NCI-H1930 (cell line): ENCODE measurements around the gene ANXA7.
A peak's percentile ranks its signal among the peaks of the same experiment; 100 is the strongest.

ENCODE experiments used
- DNase-seq, 2 experiments: peaks; one replicate each; lab custom pipeline; 2025; lab: John Stamatoyannopoulos, UW

Gene ANXA7

DNA sequence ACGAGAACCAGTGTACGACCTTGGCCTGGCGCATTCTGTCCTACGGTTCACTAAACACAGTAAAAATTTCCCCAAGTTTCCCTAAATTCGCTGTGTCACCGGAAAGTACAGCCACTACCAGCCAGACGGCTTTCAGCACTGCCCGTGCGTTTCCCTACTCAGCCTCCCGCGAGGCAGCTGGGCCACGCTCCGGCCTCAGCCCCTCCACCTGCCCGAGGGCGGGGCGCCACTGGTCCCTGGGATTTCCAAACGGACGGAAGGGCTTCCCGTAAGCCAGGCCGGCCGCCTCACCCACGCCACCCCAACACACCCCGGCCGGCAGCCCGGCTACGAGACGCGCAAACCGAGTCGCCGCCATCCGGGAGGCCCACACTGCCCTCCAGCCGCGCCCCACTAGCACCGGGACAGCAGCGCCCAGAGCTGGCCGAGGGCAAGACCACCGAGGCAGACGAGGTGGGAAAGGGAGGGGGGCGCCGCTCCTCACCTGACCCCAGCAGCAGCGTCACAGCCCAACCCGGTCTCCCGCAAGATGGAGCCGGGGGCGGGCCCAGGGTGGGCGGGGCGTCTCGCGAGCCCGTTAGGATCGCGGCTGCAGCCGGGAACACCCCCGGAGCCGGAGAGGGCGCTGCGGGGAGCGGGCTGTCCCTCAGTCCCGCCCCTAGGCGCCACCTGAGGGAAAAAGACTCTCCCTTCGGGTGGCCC is at the start of gene ANXA7:
Gene ANXA7 (minus strand): TSS at position 531 of the 702 bp plus-strand sequence. CDS start 13,202 bp downstream, outside the sequence.
- peak; percentile 77 to 84 for DNase-seq

DNA sequence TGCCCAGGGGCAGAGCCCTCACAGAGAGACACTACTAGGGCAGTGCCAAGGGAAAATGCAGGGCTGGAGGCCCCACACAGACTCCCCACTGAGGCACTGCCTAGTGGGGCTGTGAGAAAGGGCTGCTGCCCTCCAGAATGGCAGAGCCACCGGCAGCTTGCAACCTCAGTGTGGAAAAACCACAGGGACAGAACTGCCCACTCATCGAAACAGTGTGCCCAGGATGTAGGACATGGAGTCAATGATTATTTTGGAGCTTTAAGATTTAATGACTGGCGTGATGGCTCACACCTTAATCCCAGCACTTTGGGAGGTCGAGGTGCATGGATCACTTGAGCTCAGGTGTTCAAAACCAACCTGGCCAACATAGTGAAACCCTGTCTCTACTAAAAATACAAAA is 47.0 kb upstream of the ANXA7 start:
- DNase-seq, result no peak

DNA sequence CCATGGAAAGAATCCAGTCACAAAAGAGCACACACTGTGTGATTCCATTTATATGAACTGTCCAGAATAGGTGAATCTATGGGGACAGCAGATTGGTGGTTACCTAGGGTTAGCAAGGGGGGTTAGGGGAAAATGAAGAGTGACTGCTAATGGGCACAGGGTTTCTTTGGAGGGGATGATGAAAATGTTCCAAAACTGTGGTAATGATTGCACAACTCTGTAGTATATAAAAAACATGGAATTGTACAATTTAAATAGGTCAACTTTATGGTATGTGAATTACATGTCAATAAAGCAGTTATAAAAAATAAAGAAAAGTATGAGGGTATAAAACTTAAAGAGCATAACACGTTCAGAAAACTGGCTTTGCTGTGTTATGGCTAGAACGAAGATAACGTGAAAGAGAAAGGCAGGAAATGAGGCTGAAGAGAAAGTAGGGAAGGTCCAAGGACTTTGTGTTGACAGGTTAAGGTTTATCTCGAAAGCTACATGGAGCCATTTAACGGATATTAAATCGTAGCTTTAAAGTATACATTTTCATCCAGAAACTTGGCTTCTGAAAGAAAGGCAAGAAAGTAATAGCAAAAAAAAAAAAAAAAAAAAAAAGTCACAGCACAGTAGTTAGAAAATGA is 45.9 kb upstream of the ANXA7 start:
- no peak for DNase-seq

DNA sequence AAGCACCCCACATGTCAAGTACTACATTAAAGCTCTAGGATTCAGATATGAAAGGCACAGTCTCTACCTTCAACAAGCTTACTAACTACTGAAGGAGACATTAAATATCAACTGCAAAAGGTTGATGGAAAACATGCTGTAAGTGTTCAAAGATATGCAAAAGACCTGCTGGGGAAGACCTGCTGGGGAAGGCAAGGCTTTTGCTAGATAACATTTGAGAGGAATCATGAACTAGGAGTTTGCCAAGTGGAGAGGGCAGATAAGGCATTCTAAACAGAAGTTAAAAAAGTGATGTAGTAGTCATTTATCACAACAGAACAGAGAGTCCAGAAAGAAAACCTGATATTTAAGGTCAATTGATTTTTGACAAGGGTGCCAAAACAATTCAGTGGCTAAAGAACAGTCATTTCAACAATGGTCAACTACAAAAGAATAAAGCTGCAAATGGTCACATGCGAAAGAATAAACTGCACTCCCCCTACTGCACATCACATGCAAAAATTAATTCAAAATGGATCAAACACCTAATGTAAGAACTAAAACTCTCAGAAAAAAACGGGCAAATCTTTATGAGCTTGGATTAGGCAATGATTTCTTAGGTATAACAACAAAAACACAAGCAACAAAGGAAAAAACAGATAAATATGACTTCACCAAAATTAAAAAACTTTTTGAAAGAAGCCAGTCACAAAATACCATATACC is 42.5 kb upstream of the ANXA7 start:
- DNase-seq, result no peak

DNA sequence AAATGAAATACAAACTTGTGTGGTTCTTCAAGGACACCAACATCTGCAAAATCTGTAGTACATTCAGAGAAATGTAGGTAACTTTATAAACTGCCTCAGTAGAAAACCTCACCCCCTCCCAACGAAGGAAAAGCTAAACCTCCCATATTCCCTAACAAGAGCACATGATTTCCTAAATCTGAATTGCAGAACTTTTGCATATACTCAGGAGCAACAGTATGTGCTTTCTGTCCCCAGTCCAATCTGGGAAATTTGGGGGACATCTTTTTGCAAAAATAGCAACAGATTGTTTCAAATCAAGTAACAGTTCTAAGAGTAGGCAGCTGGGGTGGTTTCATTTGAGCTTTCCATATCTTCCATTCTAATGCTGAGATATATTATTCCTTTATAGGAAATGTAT is 35.3 kb upstream of the ANXA7 start:
- DNase-seq, result no peak

DNA sequence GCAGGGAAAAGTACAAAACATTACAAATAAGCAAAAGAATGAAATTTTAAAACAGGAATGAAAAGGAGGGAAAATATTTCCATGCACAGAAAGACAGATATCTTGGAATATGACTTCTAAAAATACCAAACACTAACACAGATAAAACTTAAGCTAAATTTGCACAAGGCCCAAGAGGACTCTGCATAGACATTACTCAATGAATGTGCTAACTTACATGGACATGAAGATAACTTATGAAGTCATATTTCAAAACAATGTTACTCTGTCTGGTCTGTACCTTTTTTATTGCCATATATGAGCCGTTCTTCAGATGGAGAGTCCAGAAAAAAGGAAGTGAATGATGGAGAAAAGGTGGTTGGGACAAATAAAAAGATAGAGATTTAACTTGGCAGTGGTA is 34.5 kb upstream of the ANXA7 start:
- DNase-seq, result no peak

DNA sequence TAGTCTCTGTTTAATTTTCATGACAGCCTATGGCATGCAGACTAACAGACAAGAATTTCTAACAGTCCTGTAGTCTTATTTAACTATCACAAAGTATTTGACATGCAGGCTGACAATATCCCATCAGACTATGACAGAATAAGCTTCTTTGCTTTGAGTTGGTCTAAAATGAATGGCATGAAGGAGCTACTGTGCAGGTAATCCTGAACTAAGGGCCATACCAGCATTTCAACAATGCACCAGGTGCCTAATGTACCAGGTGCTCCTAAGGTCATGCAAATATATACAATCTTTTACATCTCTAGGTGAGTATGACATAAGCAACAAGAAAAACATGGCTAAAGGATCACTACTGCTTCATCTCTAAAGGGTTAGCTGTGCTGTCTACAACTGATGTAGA is 33.1 kb upstream of the ANXA7 start:
- no peak for DNase-seq

DNA sequence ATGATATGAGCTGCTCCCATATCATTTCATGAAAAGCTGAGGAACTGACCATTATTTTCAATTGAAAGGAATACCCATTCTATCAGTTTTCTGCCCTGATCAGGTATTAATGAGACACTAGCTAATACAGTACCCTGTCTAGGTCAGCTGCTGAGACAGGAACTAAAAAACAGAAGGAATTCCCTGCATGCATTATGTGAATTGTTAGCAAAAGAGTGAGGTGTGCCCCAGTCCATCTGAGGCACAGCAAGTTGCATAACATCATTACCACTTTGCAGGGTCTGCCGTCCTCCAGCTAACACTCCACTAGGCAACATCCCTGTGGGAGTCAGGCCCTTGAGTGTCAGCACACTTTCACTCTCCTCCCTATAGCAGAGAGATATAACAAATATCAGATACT is 30.6 kb upstream of the ANXA7 start:
- no peak for DNase-seq

DNA sequence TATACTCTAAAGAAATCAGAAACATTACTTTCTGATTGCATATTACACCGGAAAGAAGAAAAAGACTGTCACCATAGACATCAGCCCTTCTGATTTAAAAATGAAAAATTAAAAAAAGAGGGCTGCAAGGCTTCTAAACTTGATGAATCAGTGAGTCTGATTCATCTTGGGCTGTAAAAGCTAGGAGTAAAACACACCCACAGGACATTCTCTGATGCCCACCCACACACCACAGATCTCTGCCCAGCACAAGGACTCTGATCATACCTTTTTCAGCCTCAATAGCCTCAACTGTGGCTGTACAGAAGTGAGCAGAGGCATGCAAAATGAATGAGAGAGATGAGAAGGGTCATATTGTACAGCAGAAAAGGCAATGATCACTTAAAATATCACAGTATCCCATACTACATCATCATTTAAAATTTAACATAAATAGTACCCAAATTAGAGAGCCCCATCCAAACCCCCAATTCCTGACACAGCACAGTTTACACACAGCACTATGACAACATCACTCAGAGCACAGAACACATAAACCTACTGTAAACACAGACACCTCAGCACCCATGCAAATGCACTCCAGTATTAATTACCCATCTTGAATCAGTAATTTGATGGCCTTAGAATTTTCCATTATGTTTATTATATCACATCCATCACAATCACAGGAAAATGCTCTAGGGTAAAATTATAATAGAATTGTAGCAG is 25.9 kb upstream of the ANXA7 start:
- DNase-seq, result no peak

DNA sequence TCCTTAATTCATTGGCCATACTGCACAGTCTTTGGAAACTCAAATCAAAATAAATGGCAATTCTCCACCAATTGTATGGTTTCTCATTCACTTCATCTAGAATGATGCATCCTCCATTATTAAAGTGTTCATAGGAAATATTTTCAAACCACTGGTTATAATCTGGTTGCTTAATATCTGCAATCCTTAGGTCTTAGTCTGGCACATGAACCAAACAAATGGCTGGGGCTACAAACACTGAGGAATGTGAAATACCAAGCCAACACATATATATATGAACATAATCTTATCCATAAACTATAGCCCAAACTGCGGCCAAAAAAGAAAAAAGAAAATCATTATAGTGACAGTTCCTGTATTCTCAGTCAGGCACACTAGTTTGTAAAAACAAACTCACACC is 25.2 kb upstream of the ANXA7 start:
- DNase-seq, result no peak

DNA sequence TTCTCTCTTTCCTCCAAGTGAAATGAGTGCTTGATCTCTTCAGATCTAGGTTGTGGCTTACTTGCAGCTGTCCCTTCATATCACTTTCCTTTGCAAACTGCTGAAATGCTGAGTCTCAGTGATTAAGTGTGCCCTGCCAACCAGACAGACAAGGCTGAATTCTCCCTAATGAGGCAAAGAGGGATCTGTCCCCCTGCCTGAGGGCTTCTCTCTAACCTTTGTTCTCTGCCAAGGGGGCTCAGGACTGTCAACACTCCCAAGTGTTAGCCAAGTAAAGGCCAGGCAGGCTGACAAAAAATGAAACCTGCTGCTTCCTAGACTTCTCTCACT is 19.6 kb upstream of the ANXA7 start, which contains the start of gene MSS51:
Gene MSS51 (minus strand): TSS at position 24 of the 330 bp plus-strand sequence. CDS start 5,277 bp downstream, outside the sequence.
- DNase-seq, result no peak

DNA sequence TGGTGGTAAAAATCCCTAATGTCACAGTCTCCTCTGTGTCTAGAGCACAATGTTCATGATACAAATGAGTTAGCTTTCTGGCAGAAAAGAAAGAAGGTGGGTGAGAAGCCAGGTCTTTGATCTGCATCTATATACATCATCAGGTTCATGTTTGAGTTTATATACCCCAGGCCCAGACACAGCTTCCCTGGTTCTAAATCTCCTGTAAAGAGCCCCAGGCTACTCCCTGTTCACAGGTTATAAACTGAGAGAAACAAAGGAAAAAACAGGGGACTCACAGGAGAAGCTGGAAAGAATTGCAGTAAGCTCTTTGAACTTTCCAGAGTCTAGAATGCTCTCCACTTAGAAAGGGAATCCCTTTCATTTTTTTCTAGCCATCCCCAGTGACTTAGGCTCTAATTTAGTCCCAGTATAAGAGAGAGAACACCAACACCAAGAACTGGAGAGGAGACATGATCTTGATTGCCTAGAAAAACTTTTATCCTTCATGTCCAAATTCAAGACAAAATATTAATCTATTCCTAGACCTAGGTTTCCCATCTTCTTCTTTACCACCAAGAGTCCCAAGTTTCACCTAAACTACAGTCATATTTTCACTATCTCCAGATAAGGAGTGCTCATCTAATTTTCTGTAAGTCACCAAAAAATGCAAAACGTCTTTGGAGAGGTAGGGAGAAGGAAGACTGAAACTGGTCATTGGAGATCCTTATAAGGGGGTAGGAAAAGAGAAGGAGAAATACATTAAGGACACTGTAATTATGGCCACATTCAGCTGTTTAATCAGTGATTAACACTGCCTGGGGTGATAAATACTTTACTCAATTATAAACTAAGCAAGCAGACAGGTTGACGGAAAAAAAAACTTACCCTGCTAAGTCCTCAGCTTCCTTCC is 19.0 kb upstream of the ANXA7 start:
- no peak for DNase-seq

DNA sequence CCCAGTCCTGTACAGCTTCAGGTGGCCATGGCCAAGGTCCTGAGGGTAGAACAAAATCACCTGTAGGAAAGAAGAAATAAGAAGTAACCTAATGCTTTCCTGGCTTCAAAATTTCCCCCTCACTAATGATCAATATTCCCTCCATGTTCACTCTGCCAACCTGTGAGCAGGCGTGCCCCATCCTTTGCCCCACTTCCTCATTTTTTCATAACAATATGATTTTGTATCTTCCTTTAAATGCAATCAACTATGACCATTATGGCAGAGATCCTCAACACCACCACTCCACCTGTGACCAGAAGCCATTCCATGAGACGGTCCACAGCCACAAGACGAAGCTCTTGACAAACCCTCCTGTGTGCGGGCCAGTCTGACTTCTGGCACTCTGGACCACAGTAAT is 12.5 kb upstream of the ANXA7 start:
- no peak for DNase-seq

DNA sequence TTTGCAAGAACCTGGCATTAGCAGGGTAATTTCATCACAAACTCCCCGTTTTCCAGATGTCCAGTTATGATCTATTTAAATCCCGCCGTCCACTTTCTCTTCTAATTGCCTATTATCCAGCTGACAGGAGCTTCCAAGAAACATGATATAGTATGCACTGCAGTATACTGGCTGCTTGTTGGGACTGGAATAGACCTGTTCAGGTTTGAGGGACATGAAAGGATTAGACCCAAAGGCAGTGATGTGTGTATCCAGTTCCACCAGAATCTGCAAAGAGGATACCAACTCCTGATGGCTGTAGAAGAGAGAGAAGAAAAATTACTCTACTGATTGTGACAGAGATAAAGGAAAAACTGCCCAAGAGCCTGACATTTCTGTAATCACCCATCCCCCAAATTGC is 10.6 kb upstream of the ANXA7 start:
- DNase-seq, result no peak

DNA sequence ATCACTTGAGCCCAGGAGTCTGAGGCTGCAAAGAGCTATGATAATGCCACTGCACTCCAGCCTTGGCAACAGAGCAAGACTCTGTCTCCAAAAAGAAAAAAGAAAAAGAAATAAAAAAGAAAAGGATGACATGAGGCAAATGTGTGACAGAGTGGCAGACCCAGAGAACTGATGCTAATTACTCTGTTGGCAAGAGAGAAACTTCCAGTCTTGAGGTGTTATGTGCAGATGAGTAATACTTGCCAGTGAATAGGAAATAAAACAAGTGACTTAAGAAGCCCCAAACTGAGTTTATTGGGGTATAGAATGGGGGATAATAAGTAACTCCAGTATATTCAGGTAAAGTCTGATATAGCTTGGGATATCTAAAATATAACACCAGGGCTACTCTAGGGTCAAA is 9.5 kb upstream of the ANXA7 start:
- DNase-seq, result no peak

DNA sequence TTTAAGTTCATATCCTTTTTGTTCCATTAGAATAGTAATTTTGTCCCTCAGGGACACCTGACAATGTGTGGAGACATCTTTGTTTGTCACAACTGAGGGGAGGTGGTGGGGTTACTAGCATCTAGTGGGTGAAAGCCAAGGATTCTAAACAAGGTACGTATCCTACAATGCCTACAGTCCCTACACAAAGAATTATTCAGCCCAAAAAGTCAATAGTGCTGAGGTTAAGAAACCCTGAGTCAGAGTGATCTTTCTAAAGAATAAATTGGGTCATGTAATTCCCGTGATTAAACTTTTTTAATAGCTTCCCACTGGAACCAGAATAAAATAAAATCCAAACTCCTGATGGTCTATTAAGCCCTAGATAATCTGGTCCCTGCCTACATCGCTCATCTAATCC is 2.7 kb upstream of the ANXA7 start:
- DNase-seq, result no peak

DNA sequence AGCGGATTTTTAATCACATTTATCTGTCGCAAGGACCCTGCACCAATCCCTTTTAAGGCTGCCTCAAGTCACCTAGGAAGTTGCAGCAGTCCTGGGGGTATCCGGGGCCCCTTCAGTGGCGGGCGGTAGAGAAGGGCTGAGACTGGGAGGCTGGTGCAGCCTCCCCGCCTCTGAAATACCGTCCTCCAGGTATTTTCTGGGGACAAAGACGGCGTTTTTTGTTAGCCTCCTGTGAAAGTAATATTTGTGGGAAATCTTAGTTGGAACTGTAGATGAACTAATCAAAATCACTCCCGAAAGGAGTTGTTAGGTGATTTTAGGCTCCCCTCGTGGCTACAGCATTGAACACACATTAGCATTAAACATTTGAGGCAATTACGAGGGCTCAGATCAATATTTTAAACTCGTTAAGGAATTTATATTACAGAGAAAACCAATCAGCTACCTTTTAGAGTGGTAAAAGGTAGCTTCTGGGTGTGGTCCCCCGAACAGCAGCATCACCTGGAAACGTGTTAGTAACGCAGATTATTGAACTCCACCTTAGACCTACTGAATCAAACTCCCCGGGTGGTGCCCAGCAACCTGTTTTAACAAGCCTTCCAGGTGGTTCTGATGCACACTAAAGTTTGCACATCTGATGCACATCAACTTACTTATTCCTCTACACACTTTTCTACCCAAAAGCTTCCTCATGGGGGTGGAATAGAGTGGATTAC is 530 bp upstream of the ANXA7 start:
- no peak for DNase-seq

DNA sequence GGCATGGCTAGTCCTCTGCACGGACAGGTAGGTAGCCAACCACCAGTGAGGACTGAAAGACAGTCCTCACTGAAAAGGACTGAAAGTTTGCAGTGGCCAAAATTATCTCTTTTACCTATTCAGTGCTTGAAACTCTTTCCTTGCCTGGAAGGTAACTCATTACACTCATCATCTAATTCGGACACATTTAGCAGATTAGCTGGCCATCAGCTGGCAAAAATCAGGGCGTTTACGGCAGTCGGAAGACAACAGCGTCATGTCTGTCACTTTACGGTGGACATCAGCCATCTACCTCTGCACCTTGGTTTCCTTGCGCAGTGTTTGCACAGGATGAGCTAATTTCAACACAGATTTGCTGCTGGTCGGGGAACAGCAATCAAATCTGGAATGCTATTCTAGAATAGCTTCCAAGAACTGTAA is 740 bp downstream of the ANXA7 start:
- DNase-seq, result peak; percentile 21 to 22

DNA sequence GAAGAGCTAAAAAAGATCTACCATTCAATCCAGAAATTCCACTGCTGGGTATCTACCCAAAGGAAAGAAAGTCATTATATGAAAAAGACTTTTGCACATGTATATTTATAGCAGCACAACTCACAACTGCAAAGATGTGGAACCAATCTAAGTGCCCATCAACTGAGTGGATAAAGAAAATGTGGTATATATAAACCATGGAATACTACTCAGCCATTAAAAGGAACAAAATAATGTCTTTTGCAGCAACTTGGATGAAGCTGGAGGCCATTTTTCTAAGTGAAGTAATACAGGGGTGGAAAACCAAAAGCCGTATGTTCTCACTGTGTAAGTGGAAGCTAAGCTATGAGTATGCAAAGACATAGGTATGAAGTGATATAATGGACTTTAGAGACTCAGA is 3.0 kb downstream of the ANXA7 start:
- no peak for DNase-seq

DNA sequence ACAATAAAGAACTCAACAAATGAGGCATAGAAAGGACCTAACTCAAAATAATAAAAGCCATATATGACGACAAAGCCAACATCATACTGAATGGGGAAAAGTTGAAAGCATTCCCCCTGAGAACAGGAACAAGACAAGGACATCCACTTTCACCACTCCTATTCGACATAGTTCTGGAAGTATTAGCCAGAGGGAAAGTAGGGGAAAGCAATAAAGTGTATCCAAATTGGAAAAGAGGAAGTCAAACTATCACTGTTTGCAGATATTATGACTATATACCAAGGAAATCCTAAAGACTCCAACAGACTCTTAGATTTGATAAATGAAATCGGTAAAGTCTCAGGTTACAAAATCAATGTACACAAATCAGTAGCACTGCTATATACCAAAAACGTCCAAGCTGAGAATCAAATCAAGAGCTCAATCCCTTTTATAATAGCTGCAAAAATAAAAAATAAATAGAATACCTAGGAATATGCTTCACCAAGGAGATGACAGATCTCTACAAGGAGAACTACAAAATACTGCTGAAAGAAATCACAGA is 4.8 kb downstream of the ANXA7 start:
- no peak for DNase-seq

DNA sequence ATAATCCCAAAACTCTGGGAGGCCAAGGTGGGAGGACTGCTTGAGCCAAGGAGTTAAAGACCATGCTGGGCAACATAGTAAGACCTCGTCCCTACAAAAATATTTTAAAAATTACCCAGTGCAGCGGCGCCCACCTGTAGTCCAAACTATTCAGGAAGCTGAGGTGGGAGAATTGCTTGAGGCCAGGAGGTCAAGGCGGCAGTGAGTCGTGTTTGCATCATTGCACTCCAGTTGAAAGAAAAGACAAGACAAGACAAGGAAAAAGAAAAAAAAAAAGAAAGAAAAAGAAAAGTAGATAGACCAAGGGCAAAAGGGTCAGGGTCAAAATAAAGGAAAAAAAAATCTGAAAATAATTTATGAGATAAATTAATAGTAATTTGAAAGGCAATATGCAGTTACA is 5.8 kb downstream of the ANXA7 start:
- DNase-seq, result no peak
